Trophoblast cell (in vitro differentiated cells and primary cell): Measurements from ENCODE around the gene COL5A1.

Source experiments
- DNase-seq, 2 donors: peaks; one replicate each; pipeline ENCODE4 v3.0.0-alpha.2; 2016
- H2AFZ ChIP-seq: 2 replicates; pipeline ENCODE4 v1.6.1; 2013; ENCODE audit warnings: low read length, moderate library complexity, mild to moderate bottlenecking; ENCODE audit not compliant: insufficient read depth, poor library complexity
- H2AK5ac ChIP-seq: 2 replicates; pipeline ENCODE4 v1.6.1; 2013; ENCODE audit warnings: mild to moderate bottlenecking, low read length
- H2BK120ac ChIP-seq: 2 replicates; pipeline ENCODE4 v1.6.1; 2013; ENCODE audit warnings: low read length, mild to moderate bottlenecking, moderate library complexity; ENCODE audit not compliant: insufficient read depth, poor library complexity
- H2BK12ac ChIP-seq: 2 replicates; pipeline ENCODE4 v1.6.1; 2013; ENCODE audit warnings: mild to moderate bottlenecking, low read length, moderate library complexity
- H2BK5ac ChIP-seq: 2 replicates; pipeline ENCODE4 v1.6.1; 2013; ENCODE audit warnings: low read length, low read depth, moderate library complexity, mild to moderate bottlenecking; ENCODE audit not compliant: poor library complexity
- H3K14ac ChIP-seq: 2 replicates; pipeline ENCODE4 v1.6.1; 2013; ENCODE audit warnings: mild to moderate bottlenecking, low read length
- H3K18ac ChIP-seq: 2 replicates; pipeline ENCODE4 v1.6.1; 2013; ENCODE audit warnings: mild to moderate bottlenecking, low read length
- H3K23ac ChIP-seq: 2 replicates; pipeline ENCODE4 v1.6.1; 2013; ENCODE audit warnings: low read length
- H3K27ac ChIP-seq: 2 replicates; pipeline ENCODE4 v1.5.1; 2013; ENCODE audit warnings: low read depth, mild to moderate bottlenecking, inconsistent platforms, low read length, moderate library complexity
- H3K27me3 ChIP-seq: 2 replicates; pipeline ENCODE4 v1.6.1; 2013; ENCODE audit warnings: inconsistent platforms, mild to moderate bottlenecking, low read length, moderate library complexity; ENCODE audit not compliant: insufficient read depth
- H3K36me3 ChIP-seq, 2 experiments: 1 replicate in 1 of 2; 2 replicates in 1 of 2; pipeline ENCODE4 v1.6.1; 2013; ENCODE audit warnings: low read length in 2 of 2, mild to moderate bottlenecking in 2 of 2, moderate library complexity in 1 of 2; ENCODE audit not compliant: insufficient read depth in 2 of 2, control insufficient read depth in 1 of 2
- H3K4ac ChIP-seq: 2 replicates; pipeline ENCODE4 v1.6.1; 2013; ENCODE audit warnings: low read depth, mild to moderate bottlenecking, low read length, moderate library complexity
- H3K4me1 ChIP-seq, 2 experiments: 1 replicate in 1 of 2; 2 replicates in 1 of 2; pipeline ENCODE4 v1.6.1; 2013; ENCODE audit warnings: low read length in 2 of 2, mild to moderate bottlenecking in 2 of 2, moderate library complexity in 1 of 2; ENCODE audit not compliant: insufficient read depth in 2 of 2, control insufficient read depth in 1 of 2
- H3K4me2 ChIP-seq: 2 replicates; pipeline ENCODE4 v1.6.1; 2013; ENCODE audit warnings: inconsistent platforms, mild to moderate bottlenecking, low read length, moderate library complexity
- H3K4me3 ChIP-seq: 2 replicates; pipeline ENCODE4 v1.5.1; 2013; ENCODE audit warnings: mild to moderate bottlenecking, low read depth, low read length, inconsistent platforms
- H3K79me1 ChIP-seq: one replicate; pipeline ENCODE4 v1.6.1; 2013; ENCODE audit warnings: low read length
- H3K79me2 ChIP-seq: 2 replicates; pipeline ENCODE4 v1.6.1; 2013; ENCODE audit warnings: low read length, mild to moderate bottlenecking; ENCODE audit not compliant: control insufficient read depth, insufficient read depth, poor library complexity
- H3K9ac ChIP-seq: 2 replicates; pipeline ENCODE4 v1.6.1; 2013; ENCODE audit warnings: mild to moderate bottlenecking, low read length
- H3K9me3 ChIP-seq: 2 replicates; pipeline ENCODE4 v1.6.1; 2013; ENCODE audit warnings: low read depth, mild to moderate bottlenecking, control low read depth, inconsistent platforms, low read length; ENCODE audit not compliant: insufficient read depth
- H4K12ac ChIP-seq: 2 replicates; pipeline ENCODE4 v1.6.1; 2013; ENCODE audit warnings: low read depth, mild to moderate bottlenecking, low read length, moderate library complexity
- H4K8ac ChIP-seq: 2 replicates; pipeline ENCODE4 v1.6.1; 2013; ENCODE audit warnings: low read depth, mild to moderate bottlenecking, low read length, moderate library complexity
- H4K91ac ChIP-seq: one replicate; pipeline ENCODE4 v1.6.1; 2013; ENCODE audit warnings: low read depth, mild to moderate bottlenecking, low read length, moderate library complexity
- WGBS: extraction: QIAGEN DNeasy Blood & Tissue Kit; methylation state at CpG from one replicate; pipeline ENCODE4 v1.1.7; 2013; ENCODE audit warnings: missing lambda C conversion rate; ENCODE audit not compliant: insufficient read length, insufficient coverage; ENCODE audit errors: extremely low coverage; 5-methylcytosine and 5-hydroxymethylcytosine counted together

COL5A1 gene

GRCh38 chr9:134851020-134851419 is 209.4 kb downstream of the COL5A1 start:
- no peak overlapping the region for H3K4me3 ChIP-seq
- no peaks in the 10 kb centered on the region for H3K79me1 ChIP-seq
- H3K27ac ChIP-seq = no peak overlapping the region
- no CpG with 5 or more reads among the region's 12 CpGs for WGBS
- H2BK12ac ChIP-seq = no peak overlapping the region
- no peak for DNase-seq
- no peak overlapping the region for H3K4me2 ChIP-seq
- H4K8ac ChIP-seq = no peak overlapping the region
- H2AK5ac ChIP-seq = no peak overlapping the region
- H2BK120ac ChIP-seq = no peak overlapping the region
- H3K27me3 ChIP-seq = no peaks in the 10 kb centered on the region
- H3K79me2 ChIP-seq = no peaks in the 10 kb centered on the region
- no peak overlapping the region for H4K12ac ChIP-seq
- no peak overlapping the region for H2BK5ac ChIP-seq
- peaks cover 0 to 3% of the 10 kb centered on the region in 2 experiments for H3K36me3 ChIP-seq
- H3K23ac ChIP-seq = no peak overlapping the region
- no peak overlapping the region for H3K4ac ChIP-seq
- no peak overlapping the region for H3K18ac ChIP-seq
- H2AFZ ChIP-seq = no peak overlapping the region
- H3K4me1 ChIP-seq = no peaks in the 10 kb centered on the region
- peaks cover 61% of the 10 kb centered on the region for H3K9me3 ChIP-seq
- H3K14ac ChIP-seq = no peak overlapping the region
- no peak overlapping the region for H3K9ac ChIP-seq
- H4K91ac ChIP-seq = no peak overlapping the region

- Histone ChIP-seq H3K27ac (no peak overlapping the region), H3K36me3 (no peaks in the 10 kb centered on the region), H3K9me3 (peaks cover 51% of the 10 kb centered on the region), H3K23ac (no peak overlapping the region), H3K4ac (no peak overlapping the region), H4K12ac (no peak overlapping the region), H3K14ac (no peak overlapping the region), H3K79me1 (no peaks in the 10 kb centered on the region), H4K8ac (no peak overlapping the region), H2AFZ (no peak overlapping the region), H4K91ac (no peak overlapping the region), H2BK12ac (no peak overlapping the region), H3K4me3 (no peak overlapping the region), H3K4me1 (no peaks in the 10 kb centered on the region), H2BK5ac (no peak overlapping the region), H2BK120ac (no peak overlapping the region), H3K79me2 (no peaks in the 10 kb centered on the region), H3K27me3 (no peaks in the 10 kb centered on the region), H2AK5ac (no peak overlapping the region), H3K18ac (no peak overlapping the region), H3K4me2 (no peak overlapping the region), H3K9ac (no peak overlapping the region)
- no peak for DNase-seq
- WGBS = no CpG with 5 or more reads among the region's 6 CpGs
Measured at GRCh38 chr9:134852906-134853654, 211.5 kb downstream of the COL5A1 start.

- no peaks in the 10 kb centered on the region for H3K79me1 ChIP-seq
- WGBS = no CpG with 5 or more reads among the region's 6 CpGs
- H3K23ac ChIP-seq = no peak overlapping the region
Measured at GRCh38 chr9:134853893-134854292, 212.3 kb downstream of the COL5A1 start.

GRCh38 chr9:134854541-134854981 is 213.0 kb downstream of the COL5A1 start:
- Histone ChIP-seq H3K9ac (no peak overlapping the region), H4K91ac (no peak overlapping the region), H2AFZ (no peak overlapping the region), H3K4me3 (no peak overlapping the region), H3K27me3 (no peaks in the 10 kb centered on the region), H3K79me2 (no peaks in the 10 kb centered on the region), H3K18ac (no peak overlapping the region), H3K79me1 (no peaks in the 10 kb centered on the region), H3K23ac (no peak overlapping the region), H3K4me1 (no peaks in the 10 kb centered on the region), H3K14ac (no peak overlapping the region), H3K36me3 (no peaks in the 10 kb centered on the region), H3K4ac (no peak overlapping the region), H2AK5ac (no peak overlapping the region), H3K9me3 (peaks cover 44% of the 10 kb centered on the region), H2BK5ac (no peak overlapping the region), H3K4me2 (no peak overlapping the region), H2BK120ac (no peak overlapping the region), H2BK12ac (no peak overlapping the region), H4K12ac (no peak overlapping the region), H4K8ac (no peak overlapping the region), H3K27ac (no peak overlapping the region)
- DNase-seq = no peak
- WGBS = no CpG with 5 or more reads among the region's 11 CpGs

More at GRCh38 chr9:134853893-134854292, 212.3 kb downstream of the COL5A1 start:
- H2BK5ac ChIP-seq = no peak overlapping the region
- no peak overlapping the region for H4K12ac ChIP-seq
- H3K4me1 ChIP-seq = no peaks in the 10 kb centered on the region
- no peak overlapping the region for H3K4me3 ChIP-seq
- DNase-seq = no peak
- no peak overlapping the region for H4K91ac ChIP-seq
- no peaks in the 10 kb centered on the region for H3K79me2 ChIP-seq
- no peaks in the 10 kb centered on the region for H3K36me3 ChIP-seq
- H3K27me3 ChIP-seq = no peaks in the 10 kb centered on the region
- no peak overlapping the region for H3K4ac ChIP-seq
- H2BK120ac ChIP-seq = no peak overlapping the region
- no peak overlapping the region for H4K8ac ChIP-seq
- no peak overlapping the region for H2AK5ac ChIP-seq
- no peak overlapping the region for H3K9ac ChIP-seq
- no peak overlapping the region for H3K18ac ChIP-seq
- H2AFZ ChIP-seq = no peak overlapping the region
- H3K27ac ChIP-seq = no peak overlapping the region
- no peak overlapping the region for H3K14ac ChIP-seq
- H2BK12ac ChIP-seq = no peak overlapping the region
- H3K4me2 ChIP-seq = no peak overlapping the region
- peaks cover 45% of the 10 kb centered on the region for H3K9me3 ChIP-seq
